NCI-H2196 treated with DMSO at 0.1 percent for 48 hours (cell line): ENCODE measurements around the gene RRP36.

Experiments used
- DNase-seq: peaks from one replicate; lab custom pipeline; 2025; ENCODE audit not compliant: unreplicated experiment; lab: John Stamatoyannopoulos, UW

Gene RRP36

DNA sequence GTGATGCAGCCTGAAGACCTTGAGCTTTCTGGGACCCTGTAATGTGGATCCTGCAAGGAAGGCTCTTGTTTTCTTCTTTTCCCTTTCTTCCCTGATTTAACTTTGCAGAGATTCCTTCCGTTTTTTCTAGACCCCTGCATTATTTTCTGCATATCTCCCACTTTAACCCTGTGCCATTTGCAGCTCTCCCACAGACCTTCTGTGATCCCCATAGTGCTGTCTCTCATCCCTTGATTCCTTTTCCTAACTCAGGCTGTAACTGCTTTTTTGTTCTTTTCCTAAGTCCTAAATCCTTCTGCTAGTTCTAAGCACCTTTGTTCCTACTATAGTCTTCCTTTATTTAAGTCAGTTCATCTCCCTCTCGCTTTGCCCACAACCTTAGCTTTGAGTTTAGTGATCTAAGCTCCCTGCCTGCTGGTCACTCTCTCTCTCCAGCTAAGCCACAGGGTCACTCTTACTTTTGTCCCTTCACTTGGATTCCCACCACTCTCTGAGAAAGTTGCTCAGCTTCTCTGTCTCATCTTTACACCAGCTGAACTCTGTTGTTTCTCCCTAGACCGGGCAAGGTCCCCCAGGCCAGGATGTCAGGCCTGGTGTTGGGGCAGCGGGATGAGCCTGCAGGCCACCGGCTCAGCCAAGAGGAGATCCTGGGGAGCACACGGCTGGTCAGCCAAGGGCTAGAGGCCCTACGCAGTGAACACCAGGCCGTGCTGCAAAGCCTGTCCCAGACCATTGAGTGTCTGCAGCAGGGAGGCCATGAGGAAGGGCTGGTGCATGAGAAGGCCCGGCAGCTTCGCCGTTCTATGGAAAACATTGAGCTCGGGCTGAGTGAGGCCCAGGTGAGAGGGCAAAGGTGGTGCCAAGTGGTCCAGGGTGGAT lies 39.6 kb downstream of the RRP36 start:
- DNase-seq: no peak

DNA sequence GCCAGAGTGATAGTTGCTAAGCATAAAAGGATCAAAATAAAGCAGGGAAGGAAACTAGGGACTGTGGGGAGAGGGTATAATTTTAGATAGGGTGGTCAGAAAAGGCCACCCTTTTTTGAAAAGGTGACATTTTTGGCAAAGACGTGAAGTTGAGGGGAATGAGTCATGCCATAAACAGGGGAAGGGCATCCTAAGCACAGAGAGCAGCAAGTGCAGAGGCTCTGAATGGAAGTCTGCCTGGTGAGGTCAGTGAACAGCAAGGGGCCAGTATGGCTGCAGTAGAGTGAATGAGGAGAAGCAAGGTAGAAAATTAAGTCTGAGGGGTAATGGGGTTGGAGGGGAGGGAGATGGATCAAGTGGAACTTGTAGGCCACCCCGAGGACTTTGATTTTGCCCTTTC lies 40.4 kb downstream of the RRP36 start:
- DNase-seq: no peak

DNA sequence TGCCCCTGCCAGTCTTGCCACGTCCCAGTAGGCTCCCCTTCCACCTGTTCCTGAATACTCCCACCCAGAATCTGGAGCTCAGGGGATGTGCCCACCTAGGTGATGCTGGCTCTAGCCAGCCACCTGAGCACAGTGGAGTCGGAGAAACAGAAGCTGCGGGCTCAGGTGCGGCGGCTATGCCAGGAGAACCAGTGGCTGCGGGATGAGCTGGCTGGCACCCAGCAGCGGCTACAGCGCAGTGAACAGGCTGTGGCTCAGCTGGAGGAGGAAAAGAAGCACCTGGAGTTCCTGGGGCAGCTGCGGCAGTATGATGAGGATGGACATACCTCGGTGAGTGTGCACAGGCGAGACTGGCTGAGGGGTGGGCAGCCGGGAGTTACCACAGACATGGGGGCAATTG lies 41.4 kb downstream of the RRP36 start:
- no peak for DNase-seq

DNA sequence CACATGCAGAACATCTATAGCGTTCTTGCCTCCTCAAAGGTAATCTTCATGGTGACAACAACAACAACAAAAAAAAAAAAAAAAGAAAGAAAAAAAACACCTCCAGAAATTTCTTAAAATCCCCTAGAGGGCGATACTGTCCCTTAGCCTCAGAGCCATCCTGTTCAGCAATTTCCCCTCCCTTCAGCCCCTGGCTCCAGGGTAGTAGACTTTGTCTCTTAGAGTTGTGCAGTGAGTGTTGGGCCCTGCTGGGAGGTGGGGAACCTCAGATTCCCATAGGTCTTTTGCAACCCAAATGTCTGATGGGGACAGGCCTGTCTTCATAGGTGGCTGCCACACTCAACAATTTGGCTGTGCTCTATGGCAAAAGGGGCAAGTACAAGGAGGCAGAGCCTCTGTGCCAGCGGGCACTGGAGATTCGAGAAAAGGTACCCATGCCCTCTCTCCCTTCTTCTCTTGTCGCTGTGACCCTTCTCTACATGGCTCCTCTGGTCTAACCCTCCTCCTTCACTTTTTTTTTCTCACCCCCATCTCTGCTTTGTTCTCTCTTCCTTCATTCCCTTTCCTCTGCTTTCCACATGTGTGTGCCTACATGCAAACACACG lies 48.7 kb downstream of the RRP36 start:
- peak; percentile 45 for DNase-seq

DNA sequence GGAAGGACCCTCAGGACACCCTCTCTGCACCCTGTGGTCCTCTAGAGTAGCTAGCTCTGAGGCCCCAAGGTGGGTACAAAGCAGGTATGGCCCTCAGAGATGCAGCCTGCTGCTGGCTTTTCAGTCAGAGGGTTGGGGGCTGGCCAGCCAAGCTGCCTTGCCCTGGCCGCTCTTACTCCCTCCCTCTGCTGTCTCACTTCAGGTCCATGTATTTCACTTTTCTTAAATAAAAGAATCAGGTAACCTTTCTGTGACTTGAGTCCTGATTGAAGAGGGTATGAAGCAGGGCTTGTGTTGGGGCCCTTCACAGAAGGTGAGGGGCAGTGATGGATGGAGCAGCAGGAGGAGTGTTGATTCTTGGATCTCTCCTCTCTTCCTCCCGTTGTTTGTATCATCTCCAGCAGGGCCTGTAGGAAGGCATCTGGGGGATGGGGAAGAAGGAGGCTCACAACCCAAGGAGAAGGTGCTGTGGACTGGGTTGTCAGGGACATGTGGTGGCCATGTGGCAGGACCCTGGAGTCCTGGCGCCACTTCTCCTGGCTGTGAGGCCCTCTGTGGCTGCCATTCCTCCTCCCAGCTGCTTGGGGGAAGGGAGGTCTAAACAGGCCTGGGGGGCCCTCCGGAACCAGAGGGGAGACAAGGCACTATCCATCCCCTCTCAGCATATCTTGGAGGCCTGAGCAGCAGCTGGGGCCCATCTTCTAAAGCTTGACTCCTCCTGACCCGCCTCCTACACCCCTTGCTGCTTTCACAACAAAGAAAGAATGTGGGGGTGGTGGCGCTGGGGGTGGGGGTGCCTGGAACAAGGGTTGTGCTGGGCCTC lies 53.6 kb downstream of the RRP36 start:
- DNase-seq: no peak

DNA sequence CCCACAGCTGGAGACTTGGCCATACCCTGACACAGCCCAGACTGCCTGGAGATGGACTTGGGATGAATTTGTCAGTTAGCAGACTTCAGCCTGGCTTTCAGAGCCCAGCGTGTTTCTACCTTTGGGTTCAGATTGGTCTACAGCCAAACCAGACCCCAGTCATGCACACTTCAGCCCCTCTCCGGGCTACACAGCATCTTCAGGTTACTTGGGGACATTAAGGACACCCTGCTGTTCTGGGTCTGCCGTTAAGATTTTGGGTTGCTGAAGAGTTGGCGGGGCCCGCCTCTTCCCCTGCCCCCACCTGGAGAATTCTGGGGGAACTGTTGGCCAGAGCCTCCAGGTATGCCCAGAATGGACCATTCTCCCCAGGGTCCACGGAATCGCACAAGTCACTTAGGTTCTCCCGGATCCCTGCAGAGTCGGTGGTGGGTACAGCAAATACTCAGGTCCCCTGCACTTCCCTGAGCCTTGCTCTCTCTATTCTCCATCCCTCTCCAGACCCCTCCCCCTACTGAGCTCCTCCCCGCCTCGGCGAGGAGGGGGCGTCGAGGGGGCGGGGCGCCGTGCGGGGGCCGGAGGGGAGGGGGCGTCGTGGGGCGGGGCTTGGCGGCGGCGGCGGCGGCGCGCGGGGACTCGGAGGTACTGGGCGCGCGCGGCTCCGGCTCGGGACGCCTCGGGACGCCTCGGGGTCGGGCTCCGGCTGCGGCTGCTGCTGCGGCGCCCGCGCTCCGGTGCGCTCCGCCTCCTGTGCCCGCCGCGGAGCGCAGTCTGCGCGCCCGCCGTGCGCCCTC lies 54.4 kb downstream of the RRP36 start, which contains the start of gene PTK7:
TSS of gene PTK7 (plus strand) at position 645 of the 794 bp plus-strand sequence. CDS start 175 bp downstream, outside the sequence.
- DNase-seq: peak; percentile 44

DNA sequence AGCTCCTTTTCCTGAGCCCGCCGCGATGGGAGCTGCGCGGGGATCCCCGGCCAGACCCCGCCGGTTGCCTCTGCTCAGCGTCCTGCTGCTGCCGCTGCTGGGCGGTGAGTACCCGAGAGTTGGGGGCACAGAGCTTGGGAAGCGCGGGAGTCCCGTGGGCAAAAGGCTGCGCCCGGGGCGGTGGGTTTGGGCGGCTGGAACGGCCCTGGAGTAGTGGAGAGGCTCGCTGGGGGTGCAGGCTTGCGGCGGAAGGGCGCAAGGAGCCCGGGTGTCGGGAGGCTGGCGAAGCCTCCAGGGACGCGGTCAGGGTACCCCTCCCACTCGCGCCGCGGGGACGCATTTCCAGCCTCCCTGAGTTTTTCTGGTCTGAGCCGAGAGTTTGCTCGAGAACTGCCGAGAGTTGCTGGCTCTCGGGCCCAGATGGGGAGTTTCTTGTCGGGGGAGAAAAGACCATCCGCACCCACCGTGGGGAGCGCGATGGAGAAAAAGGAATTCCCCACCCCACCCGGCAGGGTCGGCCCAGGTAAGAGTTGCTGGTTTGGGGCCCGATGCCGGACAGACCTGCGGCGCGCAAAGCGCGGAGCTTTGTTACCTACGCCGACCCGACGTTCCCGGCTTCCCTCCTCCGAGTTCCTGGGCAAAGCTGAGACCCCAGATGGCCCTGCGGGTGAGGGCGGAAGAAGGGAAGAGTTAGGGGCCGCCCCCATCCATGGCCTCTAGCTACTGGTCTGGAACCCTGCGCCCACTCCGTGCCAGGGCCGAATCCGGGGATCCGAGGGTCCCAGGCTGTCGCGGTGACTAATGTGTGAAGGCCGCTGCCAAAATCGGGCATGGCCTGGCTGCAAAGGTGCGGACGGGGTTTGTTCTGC lies 55.3 kb downstream of the RRP36 start:
- DNase-seq: no peak

DNA sequence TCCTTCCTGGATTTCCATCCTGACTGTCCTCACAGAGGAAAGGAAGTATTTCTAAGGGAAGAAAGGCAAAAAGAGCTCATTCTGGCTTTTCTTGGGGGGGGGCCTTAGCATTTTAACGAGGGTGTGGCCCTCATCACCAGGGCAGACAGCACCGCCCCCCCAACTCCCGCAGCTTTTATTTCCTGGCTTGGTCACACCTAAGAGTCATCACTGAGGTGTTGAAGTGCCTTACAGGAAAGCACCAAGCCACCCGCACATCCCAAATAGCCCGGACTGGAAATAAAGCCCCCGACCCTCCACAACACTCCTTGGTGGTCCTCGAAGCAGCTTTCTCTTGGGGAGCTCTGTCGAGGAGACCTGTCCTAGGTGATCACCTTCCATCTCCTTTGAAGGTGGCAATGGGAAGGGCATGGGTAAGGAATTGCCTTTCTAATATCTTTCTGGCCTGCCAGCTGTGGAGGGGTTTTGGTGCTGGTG lies 55.9 kb downstream of the RRP36 start:
- no peak for DNase-seq

DNA sequence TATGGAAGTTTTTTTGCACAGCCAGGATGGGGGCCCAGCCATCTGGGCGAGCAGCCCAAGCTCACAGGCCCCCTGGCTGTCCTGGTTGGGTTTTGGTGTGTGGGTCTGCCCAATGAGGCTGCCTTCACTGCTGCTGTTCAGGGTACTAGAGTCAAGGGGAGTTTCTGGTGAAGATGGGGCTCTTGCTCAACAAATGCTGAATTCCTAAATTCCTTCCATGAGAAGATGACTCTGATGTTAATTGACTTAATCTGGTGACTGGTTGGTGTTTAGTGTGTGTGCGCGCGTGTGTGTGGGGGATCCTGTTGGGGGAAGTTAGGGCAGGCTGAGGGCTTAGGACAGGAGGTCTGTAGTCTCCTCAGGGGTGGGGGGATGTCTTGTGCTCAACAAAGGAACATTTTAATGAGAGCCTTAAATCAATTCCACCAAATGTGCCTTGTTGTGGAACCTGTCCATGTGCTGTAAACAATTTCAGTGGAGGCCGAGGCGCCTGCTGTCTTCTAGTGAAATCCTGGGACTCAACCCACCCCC lies 56.6 kb downstream of the RRP36 start:
- DNase-seq: no peak

DNA sequence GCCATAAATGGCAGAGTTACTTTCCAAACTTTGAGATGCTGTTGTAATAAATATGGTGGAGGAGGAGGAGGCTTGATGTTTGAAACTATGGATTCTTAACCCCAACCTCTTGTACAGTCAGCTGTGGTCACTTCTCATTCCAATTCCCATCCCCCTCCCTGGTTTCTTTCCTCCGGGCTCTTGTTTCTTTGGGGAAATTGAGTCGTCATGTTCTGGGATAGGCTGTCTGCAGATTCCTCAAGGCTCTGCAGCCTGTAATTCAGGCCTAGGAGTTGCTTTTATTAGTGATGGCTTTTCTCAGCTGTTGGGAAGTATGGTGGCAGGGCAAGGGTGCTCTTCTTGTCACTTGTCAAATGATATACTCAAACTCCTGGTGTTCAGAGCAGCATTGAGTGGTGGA lies 57.3 kb downstream of the RRP36 start:
- no peak for DNase-seq
